Measurements from ENCODE around the gene KHDRBS2.

KHDRBS2 gene

GRCh38 chr6:62285612-62286469 is at the start of gene KHDRBS2:
KHDRBS2 (minus strand) TSS chr6:62286225.
- no peak for DNase-seq

DNA sequence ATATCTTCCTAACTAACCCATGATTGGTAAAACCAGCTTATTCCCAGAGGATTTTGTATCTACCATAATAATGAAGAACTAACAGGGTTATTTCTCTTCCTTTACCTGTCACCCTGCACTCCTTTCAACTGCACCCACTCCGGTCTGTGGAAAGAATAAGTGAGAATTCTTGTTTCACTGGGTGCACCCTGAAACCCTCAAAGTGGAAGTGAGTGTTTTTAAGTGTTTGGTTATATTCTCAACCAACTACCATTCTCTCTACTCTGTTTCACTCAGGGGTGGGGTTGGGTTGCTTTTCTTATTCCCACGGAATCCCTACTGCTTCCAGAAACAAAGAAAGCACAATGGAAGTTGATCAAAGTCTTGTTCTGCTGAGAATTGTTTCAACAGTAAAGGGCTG is 42.6 kb upstream of the KHDRBS2 start:
- no peak for DNase-seq

DNA sequence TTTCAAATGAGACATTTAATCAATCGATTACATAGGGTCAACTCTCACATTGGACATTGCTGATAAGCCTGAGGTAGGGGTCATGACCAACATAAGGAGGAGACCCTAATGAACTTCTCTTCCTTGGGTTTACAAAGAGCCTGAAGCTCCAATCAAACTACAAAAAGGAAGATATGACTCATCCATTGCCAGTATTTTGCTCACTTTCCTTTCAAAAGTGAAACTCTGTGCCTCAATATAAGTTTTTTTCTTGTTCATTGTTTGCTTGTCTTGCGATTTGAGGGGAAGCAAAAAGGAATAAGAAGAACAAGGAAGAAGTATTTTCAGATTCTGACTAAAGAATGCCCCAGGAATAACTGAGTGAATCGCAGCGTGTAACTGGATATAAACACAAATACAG is 38.8 kb upstream of the KHDRBS2 start:
- DNase-seq: no peak

DNA sequence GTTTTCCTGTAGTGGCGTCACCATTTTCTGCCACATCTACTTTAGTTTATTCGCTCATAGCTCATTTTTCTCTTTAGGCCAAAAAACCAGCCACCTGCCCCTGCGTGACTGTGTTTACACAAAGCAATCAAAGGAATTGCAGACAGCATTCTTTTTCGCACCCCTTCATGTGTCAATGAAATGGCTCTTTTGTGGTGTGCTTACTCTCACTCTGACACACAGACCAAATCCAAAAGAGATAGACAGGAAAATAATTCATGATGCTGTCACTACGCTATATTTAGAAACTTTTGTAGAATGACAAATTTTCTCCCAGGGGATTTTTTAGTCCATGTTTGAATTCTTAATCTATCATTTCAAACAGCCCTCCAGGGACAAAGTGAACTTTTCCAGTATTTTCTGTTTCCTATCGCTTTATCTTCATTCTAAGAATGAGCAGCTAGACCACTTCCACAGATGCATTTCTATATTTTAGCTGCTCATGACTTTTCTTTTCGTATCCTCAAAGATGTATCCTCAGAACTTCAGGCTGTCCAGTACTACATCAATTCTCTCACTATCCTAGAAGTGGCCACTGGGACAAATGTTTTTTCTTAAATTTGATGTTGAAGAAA is 37.9 kb upstream of the KHDRBS2 start:
- no peak for DNase-seq

- no peak for DNase-seq
These were observed 12.8 kb upstream of the KHDRBS2 start for GRCh38 chr6:62298745-62299392.

DNA sequence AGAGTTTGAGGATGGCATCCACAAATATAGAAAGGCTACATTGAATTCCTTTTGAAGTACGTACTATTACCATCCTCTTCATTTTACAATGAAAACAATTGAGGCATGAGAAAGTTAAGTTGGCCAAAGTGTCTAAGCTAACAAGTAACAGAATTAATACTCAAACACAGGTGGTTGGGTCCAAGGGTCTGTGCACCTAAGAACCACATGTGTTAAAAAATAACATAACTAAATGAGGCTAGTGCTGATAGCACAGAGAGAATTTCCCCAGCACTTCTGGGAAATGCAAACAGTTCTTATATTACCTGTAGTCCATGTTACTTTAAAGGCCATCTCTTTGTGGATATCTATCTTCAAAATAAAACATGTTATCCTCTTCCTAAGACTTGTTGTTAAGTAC is 10.5 kb upstream of the KHDRBS2 start:
- no peak for DNase-seq

DNA sequence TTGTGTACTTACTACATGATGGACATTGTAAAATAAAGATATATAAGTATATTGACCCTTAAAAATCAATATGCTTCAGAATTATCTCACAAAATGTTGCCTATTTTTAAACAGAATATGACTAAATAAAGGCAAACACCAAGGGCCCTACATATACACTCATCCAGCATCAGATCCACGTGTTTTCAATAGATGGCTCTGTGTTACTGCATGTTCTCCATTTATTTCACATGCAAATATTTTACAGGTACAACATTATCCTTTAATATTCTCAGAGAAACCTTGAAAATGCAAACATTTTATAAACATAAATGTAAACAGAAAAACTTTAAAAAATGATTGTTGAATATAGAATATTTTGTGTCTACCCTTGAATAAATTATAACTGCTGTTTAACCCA is 2.9 kb upstream of the KHDRBS2 start:
- DNase-seq: no peak

DNA sequence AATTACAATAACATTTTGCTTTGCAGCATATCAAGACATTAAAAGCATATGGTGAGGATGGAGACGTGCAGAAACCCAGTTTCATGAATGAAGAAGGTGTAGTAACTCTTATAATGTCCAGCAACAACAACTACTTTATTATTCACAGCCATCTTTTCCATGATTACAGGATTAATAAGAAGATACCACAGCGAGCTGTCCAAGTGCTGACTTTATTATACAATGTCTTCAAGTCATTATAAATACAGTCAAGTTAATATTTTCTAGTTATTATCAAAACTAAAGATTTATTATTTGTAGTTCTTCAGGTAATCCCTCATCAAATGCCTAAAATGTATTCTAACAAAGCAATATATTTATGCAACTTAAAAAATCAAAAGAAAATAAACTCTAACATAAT is 2.5 kb upstream of the KHDRBS2 start:
- DNase-seq: no peak

- no peak for DNase-seq
These were observed 432 bp upstream of the KHDRBS2 start for GRCh38 chr6:62286470-62286843.

DNA sequence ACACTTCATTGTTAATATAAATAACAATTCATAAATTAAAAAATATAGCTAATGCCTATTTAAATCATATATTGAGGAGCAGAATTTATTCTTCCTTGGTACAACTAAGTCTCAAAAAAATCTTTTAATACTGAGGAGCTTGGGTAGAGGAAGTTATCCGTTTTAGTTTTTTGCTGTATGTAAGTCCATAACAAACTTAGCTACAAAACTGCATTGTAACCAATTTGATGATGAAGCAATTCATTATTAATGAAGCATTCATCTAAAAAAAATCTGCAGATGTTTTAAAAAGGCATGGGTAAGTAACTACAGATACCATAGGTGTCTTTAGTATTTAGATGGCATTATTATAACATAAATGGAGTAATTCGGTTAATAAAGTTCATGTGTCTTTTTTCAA is 1.3 kb downstream of the KHDRBS2 start:
- no peak for DNase-seq

DNA sequence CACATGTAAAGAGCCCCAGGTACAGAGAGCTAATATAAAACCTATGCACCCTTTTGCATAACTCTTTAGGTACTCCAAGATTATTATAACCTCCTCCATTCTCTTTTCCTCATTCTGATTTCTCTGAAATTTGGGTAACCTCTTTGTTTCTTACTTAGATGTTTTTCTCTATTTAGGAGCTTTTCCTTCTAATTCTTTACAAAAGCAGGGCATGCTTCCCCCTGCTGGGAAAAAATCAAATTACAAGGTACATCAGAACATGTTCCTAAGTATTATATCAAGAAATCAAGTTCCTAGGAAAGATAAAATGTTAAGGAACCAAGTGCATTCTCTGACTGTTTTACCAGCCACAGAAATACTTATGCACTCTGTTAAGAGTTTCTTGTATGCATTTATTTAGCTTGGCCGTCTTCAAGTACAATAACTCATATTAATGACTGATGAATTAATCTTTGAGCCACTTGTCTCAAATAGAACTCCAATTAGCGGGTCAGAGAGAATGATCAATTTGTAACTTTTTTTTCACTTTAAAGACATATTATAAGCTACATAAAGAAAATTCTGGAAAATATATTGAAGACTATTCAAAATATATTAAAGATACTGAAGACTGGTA is 2.1 kb downstream of the KHDRBS2 start:
- DNase-seq: no peak

DNA sequence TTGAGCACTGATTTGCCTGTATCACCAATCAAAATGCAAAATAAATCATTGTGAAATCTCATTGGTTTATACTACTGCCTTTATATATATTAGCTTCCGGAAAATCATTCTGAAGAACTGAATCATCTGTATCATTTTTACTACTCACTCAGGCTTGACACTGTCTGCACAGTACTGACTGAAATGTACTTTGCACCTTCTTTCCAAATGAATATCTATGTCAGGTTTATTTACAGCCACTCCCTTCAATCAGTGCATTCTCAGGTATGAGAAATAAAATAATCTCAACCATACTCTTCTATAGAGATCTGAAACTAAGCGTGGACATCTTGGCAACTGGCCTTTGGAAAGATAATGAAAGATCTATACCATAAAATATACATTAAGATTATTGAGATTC is 2.7 kb downstream of the KHDRBS2 start:
- no peak for DNase-seq

DNA sequence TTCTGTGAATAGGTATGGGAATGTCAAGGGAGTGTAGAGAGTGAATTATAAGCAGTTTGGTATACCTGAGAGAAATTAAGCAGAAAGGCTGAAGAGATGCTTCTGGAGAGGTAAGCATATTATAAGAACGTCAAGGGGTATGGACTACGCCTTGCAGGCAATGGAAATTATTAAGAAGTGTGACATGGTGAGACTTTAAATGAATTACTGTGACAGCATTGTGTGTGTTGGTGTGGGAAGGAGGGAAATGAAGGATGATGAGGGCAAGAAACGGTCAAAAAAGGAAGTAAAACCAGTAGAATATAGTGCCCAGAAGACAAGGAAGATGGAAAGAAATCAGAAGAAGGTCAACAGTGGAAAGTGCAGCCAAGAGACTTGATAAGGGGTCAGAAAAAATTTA is 5.9 kb downstream of the KHDRBS2 start:
- no peak for DNase-seq

DNA sequence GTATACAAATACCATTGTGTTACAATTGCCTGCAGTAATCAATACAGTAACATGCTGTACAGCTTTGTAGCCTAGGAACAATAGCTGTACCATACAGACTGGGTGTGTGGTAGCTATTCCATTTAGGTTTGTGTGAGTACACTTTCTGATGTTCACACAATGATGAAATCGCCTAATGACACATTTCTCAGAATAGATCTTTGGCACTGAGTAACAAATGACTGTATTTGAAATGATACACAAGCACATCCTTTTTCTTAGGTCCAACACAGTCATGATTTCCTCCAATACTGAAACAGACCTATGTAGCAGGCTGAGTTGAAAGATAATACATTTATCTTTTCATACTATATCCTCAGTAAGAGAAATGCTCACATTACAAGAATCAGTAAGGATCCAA is 13.9 kb downstream of the KHDRBS2 start:
- DNase-seq: no peak

DNA sequence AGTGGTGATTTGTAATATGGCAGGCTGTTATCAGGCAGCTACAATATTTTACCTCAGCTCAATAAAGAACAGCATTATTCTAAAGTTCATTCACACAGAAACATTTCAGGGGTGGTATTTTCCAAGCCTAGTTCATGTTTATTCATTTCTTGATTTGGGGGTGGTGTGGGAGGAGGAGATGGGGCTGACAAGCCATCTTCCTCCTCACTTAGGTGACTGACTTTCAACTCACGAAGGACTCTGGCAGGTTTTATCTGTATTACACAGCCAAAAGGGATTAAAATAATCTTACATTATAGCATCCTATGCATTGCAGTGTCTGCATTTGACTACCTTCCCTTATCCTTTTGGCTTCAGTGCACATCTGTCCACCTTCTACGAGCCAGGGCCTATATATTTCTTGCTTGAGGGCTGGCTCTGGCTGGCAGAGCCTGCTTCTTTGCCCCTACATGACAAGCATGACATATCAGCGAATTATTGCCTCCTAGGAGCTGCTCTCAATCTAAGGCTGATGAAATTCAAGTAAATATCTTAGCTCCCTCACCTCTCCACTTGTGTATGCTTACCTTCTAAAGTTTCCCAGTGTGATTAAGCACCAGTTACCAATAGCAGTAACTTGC is 20.0 kb downstream of the KHDRBS2 start:
- no peak for DNase-seq

GRCh38 chr6:62262283-62262682 is 23.7 kb downstream of the KHDRBS2 start:
- no peak for DNase-seq

DNA sequence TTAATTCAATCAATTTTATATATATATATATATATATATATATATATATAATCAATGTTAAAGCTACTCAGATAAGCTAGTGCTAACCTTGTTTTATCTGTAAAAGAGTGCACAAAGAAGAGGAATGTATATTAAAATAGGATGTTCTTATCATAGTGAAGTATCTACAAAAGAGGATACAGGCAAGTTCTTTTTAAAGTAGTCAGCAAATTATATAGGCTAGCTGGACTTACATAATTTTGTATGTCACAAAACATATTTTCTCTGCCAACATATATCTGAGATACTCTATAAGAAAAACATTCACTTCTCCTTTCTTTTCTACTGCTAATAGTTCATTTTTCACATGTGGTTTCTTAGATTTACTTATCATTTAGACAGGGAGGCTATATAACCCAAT is 39.9 kb downstream of the KHDRBS2 start:
- no peak for DNase-seq

- DNase-seq: no peak
These were observed 49.2 kb downstream of the KHDRBS2 start for GRCh38 chr6:62236784-62237183.

DNA sequence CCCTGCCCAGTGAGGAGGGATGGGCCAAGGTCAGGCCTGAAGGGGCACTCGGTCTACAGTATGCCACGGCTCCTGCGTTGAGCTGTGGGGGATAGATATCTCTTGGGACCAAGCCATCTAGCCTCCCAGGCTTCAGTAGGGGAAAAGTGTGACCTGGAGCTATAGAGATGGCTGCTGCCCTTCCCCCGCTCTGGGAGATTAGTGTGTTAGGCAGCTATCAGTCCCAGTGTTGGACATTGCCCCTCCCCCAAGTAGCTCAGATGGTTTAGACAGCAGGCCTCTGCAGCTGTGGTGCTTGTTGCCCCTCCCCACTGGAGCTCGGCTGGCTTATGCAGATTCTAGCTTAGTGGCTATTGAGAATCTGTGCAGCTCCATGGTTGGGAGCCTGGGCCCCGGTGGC is 56.8 kb downstream of the KHDRBS2 start:
- DNase-seq: no peak

DNA sequence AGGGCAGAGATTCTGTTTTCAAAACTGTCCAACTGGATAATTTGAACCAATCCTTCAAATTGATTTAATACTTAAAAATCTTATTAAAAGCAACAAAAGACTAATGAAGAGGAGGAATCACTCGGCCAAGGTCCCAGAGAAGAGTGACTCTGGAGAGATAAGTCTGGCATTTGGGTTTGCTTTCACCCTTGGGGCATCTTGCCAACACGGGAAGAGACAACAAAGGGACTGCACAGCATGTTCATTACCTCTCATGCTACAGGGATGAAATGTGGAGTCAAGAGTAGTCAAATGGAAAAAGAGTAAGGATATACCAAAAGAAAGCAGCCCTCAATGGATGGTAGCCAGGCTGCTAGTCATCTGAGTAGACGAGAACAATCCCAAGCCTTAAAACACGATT is 68.2 kb downstream of the KHDRBS2 start:
- DNase-seq: no peak

- DNase-seq: no peak
These were observed 83.9 kb downstream of the KHDRBS2 start for GRCh38 chr6:62202078-62202477.

- no peak for DNase-seq
These were observed 93.4 kb downstream of the KHDRBS2 start for GRCh38 chr6:62192593-62192992.

DNA sequence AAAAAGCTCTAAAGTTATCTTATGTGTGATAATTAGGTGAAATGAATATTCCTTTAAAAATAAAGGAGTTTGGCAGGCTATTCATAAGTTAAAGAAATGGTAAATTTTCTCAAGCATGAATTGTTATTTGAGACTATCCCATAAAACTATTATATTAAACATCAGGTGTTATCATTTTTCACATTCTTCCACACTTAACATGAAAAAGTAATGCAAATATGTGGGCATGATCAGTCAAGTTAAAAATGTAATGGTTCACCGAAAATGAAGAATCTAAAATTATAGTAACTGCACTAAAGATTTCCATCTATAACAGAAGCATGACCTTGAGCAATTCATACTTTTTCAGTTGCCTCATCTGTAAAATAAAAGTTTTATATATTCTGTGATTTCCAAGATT is 110.8 kb downstream of the KHDRBS2 start:
- no peak for DNase-seq

All from activated CD4-positive, alpha-beta T cell treated with anti-CD3 and anti-CD28 coated beads for 1 hour (primary cell).